HG03066 (cell line): ENCODE results near the gene UFSP1.
"Not testable (repeated sequence)": the region's sequence is repeated elsewhere in the genome, so short reads cannot be mapped to it uniquely, and the experiment has no call there.

Experiments
- ATAC-seq: cut with Tn5 transposase; IDR thresholded peaks from one replicate; pipeline ENCODE4 v1.9.1; 2021; ENCODE audit warnings: low read depth; ENCODE audit not compliant: unreplicated experiment

UFSP1 gene

GRCh38 chr7:100888988-100889750, at the start of gene UFSP1:
Gene UFSP1 (minus strand): TSS chr7:100889715. CDS start chr7:100889271, 444 bp downstream.
- ATAC-seq = peak; percentile 10

- not testable (repeated sequence) for ATAC-seq
These were observed 46.7 kb upstream of the UFSP1 start for GRCh38 chr7:100936167-100936566.

GRCh38 chr7:100935381-100935780, 45.9 kb upstream of the UFSP1 start:
- not testable (repeated sequence) for ATAC-seq

- no peak for ATAC-seq
These were observed 44.2 kb upstream of the UFSP1 start for GRCh38 chr7:100933734-100934133.

- no peak for ATAC-seq
These were observed 40.3 kb upstream of the UFSP1 start for GRCh38 chr7:100929808-100930174.

GRCh38 chr7:100923616-100924015, 34.1 kb upstream of the UFSP1 start:
- ATAC-seq = not testable (repeated sequence)

- no peak for ATAC-seq
These were observed 31.5 kb upstream of the UFSP1 start for GRCh38 chr7:100921039-100921438.

- ATAC-seq = not testable (repeated sequence)
These were observed 30.4 kb upstream of the UFSP1 start for GRCh38 chr7:100919779-100920437.

- ATAC-seq = not testable (repeated sequence)
These were observed 29.8 kb upstream of the UFSP1 start for GRCh38 chr7:100919335-100919734.

- no peak for ATAC-seq
These were observed 25.4 kb upstream of the UFSP1 start for GRCh38 chr7:100914879-100915447.

- no peak for ATAC-seq
These were observed 24.8 kb upstream of the UFSP1 start for GRCh38 chr7:100914208-100914878.

- ATAC-seq = no peak
These were observed 22.0 kb upstream of the UFSP1 start for GRCh38 chr7:100911484-100911883.

GRCh38 chr7:100910443-100910842, 20.9 kb upstream of the UFSP1 start:
- ATAC-seq = not testable (repeated sequence)

GRCh38 chr7:100908512-100908911, 19.0 kb upstream of the UFSP1 start:
- ATAC-seq = no peak

- ATAC-seq = no peak
These were observed 13.1 kb upstream of the UFSP1 start for GRCh38 chr7:100902638-100903037.

- ATAC-seq = no peak
These were observed 12.4 kb upstream of the UFSP1 start for GRCh38 chr7:100901921-100902332.

GRCh38 chr7:100900978-100901377, 11.5 kb upstream of the UFSP1 start:
- ATAC-seq = no peak

- ATAC-seq = no peak
These were observed 9.9 kb upstream of the UFSP1 start for GRCh38 chr7:100899432-100899831.

GRCh38 chr7:100897772-100898454, 8.4 kb upstream of the UFSP1 start:
- no peak for ATAC-seq

GRCh38 chr7:100896732-100897608, 7.5 kb upstream of the UFSP1 start:
- no peak for ATAC-seq
